Measurements from ENCODE around the gene DYRK1A.

The DYRK1A gene

GRCh38 chr21:37552496-37553029, 186.0 kb downstream of the DYRK1A start:
- DNase-seq = no peak

GRCh38 chr21:37553078-37553481, 186.5 kb downstream of the DYRK1A start:
- no peak for DNase-seq

GRCh38 chr21:37554661-37555379, 188.2 kb downstream of the DYRK1A start:
- DNase-seq = no peak

- DNase-seq = no peak
Measured at GRCh38 chr21:37555672-37556261, 189.2 kb downstream of the DYRK1A start.

- DNase-seq = no peak
Measured at GRCh38 chr21:37557261-37557950, 190.8 kb downstream of the DYRK1A start.

GRCh38 chr21:37558676-37559211, 192.2 kb downstream of the DYRK1A start:
- no peak for DNase-seq

- DNase-seq = no peak
Measured at GRCh38 chr21:37560385-37560784, 193.8 kb downstream of the DYRK1A start.

- DNase-seq = no peak
Measured at GRCh38 chr21:37561506-37561905, 194.9 kb downstream of the DYRK1A start.

GRCh38 chr21:37561941-37562919, 195.7 kb downstream of the DYRK1A start:
- DNase-seq = no peak

- DNase-seq = no peak
Measured at GRCh38 chr21:37562920-37563640, 196.5 kb downstream of the DYRK1A start.

GRCh38 chr21:37563641-37564340, 197.2 kb downstream of the DYRK1A start:
- DNase-seq = peak; percentile 79

- peak; percentile 28 for DNase-seq
Measured at GRCh38 chr21:37564341-37564923, 197.9 kb downstream of the DYRK1A start.

GRCh38 chr21:37564924-37565529, 198.5 kb downstream of the DYRK1A start:
- no peak for DNase-seq

GRCh38 chr21:37565530-37566223, 199.1 kb downstream of the DYRK1A start:
- no peak for DNase-seq

- no peak for DNase-seq
Measured at GRCh38 chr21:37566790-37567615, 200.4 kb downstream of the DYRK1A start.

- no peak for DNase-seq
Measured at GRCh38 chr21:37568415-37568814, 201.8 kb downstream of the DYRK1A start.

- DNase-seq = no peak
Measured at GRCh38 chr21:37568916-37569315, 202.3 kb downstream of the DYRK1A start.

GRCh38 chr21:37571442-37571841, 204.9 kb downstream of the DYRK1A start:
- no peak for DNase-seq

- no peak for DNase-seq
Measured at GRCh38 chr21:37574316-37574715, 207.7 kb downstream of the DYRK1A start.

Data from NCI-H524 treated with DMSO at 0.1 percent for 48 hours (cell line).